ENCODE data around the gene VPS13A.
"Not testable (repeated sequence)": the region's sequence is repeated elsewhere in the genome, so short reads cannot be mapped to it uniquely, and the experiment has no call there.

VPS13A gene

DNA sequence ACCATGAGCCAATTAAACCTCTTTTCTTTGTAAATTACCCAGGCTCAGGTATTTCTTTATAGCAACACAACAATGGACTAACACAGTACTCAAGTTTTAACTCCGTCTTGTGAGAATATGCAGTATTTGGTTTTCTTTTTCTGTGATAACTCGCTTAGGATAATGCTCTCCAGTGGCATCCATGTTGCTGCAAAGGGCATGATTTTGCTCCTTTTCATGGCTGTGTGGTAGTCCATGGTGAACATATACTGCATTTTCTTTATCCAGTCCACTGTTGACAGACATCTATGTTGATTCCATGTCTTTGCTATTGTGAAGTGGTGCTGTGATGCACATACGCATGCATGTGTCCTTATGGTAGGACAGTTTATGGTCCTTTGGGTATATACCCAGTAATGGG lies 10.9 kb downstream of the VPS13A start:
- no peak for DNase-seq

DNA sequence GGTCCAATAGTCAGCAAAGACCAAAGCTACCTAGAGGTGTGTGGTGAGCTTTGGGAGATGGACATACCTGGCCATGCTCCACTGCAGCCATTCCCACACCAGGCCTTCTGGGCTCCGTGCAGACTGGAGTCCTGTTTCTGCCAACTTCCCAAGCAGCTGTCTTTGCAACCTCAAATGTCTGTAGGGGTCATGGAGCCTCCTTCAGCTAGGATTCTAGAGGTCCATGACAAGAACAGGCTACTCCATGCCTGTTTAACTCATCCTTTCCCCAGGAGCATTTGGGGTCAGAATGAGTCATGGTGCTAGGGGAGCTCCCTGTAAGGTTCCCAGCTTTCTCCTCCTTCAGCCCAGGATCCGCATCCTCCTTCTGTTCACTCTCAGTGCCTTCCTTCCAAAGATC lies 17.1 kb downstream of the VPS13A start:
- DNase-seq: no peak

DNA sequence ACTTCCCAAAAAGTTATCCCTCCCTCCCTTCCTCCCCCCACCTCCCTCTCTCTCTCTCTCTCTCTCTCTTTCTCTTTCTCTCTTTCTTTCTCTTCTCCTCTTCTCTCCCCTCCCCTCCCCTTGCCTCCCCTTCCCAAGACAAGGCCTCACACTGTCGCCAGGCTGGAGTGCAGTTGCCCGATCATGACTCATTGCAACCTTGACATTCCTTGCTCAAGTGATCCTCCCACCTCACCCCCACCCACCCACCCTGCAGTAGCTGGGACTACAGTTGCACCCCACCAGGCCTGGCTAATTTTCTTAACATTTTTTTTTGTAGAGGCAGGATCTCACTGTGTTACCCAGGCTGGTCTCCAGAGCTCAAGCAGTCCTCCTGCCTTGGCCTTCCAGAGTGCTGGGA lies 32.8 kb downstream of the VPS13A start:
- DNase-seq: no peak

DNA sequence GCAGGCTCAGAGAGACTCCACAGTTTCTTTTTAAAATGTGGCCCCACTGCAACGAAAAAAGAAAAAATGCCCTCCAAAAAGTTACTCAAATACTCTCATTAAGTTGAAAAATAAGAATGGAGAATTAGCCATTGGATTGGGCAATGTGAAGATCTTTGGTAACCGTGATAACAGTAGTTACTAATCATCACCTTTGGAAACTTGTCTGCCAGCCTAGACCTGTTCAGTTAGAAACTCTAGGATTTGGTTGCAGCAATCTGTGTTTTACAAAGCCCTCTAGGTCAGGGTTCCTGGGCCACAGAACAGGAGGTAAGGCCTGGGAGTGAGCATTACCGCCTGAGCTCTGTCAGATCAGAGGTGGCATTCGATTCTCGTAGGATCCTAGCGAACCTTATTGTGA lies 34.2 kb downstream of the VPS13A start:
- no peak for DNase-seq

DNA sequence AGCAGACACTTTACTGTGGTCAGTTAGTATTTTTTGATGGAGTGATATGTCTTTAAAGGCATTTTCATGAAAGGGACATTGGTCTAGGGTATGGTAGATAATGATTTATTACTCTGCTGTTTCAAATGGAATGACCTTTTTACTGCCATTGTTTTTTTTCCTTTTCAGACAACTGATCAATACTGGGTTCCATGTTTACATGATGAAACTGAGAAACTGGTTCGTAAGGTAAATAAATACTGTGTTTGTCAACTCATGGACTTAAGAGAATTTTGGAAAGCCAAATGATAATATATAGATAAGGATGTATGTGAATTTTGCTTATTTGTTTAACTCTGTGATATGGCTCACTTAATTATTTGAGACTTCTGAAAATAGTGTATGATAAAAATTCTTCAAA lies 35.5 kb downstream of the VPS13A start:
- no peak for DNase-seq

DNA sequence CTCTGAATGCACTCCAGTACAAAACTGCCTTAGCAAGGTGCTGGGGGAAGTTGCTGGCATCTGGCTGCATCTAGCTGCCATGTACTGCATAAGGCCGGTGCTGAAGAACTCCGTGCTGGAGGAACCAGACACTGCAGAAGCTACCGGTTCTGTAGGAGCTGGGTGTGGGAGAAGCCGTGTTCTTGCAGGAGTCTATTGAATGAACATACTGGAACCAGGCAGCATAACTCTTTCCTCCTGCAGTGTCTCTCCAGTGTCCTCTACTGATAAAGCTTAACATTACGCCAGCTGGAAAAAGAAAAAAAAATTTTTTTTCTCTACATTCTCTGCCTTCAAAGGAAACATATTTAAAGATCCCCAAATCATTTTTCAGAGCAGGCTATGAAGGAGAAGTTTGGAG lies 38.5 kb downstream of the VPS13A start:
- DNase-seq: no peak

DNA sequence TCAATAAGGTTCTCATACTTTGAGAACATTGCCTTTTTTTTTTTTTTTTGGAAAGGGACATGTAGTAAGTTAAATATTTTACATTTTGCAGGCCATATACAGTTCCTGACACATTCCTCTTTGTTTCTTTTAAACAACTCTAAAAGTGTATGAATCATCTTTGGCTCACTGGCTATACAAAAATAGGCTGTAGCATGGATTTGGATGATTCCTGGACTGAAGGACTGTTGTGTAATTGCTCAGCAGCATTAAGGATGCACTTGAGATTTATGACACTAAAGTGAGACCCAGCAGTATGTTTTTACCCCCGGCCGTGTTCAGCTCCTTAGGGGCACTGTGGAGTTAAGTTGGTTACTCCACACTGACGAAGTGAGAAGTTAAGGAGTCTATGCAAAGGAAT lies 41.3 kb downstream of the VPS13A start:
- no peak for DNase-seq

DNA sequence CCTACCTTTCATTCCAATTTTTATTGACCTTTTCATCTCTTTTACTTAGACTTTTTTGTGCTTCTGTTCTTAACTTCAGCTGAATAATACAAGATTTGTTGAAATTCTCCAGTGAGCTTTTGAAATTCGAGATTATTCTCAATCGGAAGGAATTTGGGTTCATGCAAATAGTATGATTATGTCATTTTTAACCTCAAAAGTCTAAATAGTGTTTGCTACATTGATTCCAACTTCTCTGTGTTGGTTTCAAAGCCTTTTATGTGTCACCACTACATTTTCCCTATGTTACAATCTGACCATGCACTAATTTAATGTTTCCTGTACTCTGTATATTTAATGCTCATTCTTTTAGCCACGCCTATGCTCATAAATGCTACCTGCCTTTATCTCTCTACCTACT lies 44.1 kb downstream of the VPS13A start:
- no peak for DNase-seq

DNA sequence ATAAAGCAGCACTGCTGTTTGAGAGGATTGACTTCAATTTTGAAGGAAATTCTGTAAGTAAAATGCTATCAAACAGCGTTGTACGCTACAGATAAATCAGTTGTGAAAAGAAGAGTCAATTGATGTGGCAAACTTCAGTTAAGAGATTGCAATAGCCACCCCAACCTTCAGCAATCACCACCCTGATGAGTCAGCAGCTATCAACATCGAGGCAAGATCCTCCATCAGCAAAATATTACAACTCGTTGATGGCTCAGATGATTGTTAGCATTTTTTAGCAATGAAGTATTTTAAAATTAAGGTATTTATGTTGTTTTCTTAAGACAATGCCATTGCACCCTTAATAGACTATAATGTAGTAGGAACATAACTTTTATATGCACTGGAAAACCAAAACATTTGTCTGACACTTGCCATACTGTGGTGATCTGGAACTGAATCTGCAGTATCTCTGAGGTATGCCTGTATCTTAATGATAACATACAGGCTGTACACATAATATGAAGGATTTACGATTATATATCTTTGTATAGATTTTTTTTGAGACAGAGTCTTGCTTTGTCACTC lies 47.5 kb downstream of the VPS13A start:
- DNase-seq: no peak

DNA sequence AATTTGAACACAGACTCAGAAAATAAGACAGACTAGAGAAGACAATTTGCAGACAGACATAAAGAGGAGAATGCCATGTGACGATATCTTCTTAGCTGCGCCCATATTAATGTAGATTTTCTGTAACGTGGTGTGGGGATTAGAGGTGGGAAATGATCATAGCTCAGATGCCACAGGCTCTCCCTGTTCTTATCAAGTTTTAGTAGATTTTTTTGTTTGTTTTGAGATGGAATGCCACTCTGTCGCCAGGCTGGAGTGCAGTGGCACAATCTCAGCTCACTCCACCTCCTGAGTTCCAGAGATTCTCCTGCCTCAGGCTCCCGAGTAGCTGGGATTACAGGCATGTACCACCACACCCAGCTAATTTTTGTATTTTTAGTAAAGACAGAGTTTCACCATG lies 59.4 kb downstream of the VPS13A start:
- DNase-seq: no peak

DNA sequence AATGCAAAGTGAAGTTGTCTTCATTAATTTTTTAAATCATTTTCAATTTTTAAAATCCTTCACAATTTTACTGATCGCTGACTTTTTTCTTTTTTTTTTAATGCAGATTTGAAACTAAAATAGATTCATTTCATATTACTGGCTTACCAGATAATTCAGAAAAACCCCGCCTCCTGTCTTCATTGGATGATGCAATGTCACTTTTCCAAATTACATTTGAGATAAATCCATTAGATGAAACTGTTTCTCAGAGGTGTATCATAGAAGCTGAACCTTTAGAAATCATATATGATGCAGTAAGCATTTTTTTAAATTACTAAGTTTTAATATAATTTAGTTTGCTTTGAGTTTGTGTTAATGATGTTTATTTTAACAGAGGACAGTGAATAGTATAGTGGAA lies 60.6 kb downstream of the VPS13A start:
- DNase-seq: no peak

DNA sequence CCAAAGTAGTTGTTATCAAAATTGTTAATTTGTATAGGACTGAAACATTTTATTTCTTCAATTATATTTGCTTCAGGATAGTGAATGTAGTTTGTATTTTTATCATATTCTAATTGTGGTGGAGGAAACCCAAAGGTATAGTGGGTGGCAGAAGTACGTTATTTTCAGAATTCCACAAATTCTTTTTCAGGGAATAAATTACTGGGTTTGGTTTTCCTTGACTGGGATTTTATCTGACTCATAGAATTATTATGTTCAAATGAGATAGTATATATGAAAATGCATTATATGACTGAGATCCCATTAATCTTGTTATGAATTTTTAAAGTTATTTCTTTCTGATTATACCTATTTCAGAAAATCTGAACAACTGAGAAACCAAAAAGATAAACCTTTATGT lies 73.7 kb downstream of the VPS13A start:
- no peak for DNase-seq

DNA sequence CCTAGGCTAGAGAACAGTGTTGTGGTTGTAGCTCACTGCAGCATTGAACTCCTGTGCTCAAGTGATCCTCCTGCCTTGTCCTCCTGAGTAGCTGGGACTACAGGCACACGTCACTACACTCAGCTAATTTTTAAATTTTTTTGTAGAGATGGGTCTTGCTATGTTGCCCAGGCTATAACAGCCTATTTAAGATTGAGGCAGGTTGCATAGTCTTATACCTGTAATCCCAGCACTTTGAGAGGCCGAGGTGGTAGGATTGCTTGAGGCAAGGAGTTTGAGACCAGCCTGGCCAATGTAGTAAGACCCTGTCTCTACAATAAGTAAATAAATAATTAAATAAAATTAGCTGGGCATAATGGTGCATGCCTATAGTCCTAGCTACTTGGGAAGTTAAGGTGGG lies 79.9 kb downstream of the VPS13A start:
- DNase-seq: no peak

DNA sequence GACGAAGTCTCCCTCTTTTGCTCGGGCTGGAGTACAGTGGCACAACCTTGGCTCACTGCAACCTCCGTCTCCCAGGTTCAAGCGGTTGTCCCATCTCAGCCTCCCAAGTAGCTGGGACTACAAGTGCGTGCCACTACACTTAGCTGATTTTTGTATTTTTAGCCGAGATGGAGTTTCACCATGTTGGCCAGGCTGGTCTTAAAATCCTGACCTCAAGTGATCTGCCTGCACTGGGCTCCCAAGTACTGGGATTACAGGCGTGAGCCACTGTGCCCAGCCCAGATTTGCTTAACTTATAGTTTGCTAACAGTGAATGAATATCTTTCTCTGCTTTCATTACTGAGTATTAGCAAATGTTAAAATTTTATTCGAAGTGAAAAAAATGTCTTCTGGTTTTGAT lies 84.3 kb downstream of the VPS13A start:
- no peak for DNase-seq

DNA sequence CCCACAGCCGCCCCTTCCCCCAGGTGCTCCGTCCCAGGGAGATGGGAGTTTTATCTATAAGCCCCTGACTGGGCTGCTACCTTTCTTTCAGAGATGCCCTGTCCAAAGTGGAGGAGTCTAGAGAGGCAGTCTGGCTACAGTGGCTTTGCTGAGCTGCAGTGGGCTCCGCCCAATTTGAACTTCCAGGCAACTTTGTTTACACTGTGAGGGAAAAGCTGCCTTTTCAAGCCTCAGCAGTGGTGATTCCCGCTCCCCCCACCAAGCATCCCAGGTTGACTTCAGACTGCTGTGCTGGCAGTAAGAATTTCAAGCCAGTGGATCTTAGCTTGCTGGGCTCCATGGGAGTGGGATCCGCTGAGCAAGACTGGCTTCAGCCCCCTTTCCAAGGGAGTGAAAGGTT lies 90.4 kb downstream of the VPS13A start:
- DNase-seq: not testable (repeated sequence)

DNA sequence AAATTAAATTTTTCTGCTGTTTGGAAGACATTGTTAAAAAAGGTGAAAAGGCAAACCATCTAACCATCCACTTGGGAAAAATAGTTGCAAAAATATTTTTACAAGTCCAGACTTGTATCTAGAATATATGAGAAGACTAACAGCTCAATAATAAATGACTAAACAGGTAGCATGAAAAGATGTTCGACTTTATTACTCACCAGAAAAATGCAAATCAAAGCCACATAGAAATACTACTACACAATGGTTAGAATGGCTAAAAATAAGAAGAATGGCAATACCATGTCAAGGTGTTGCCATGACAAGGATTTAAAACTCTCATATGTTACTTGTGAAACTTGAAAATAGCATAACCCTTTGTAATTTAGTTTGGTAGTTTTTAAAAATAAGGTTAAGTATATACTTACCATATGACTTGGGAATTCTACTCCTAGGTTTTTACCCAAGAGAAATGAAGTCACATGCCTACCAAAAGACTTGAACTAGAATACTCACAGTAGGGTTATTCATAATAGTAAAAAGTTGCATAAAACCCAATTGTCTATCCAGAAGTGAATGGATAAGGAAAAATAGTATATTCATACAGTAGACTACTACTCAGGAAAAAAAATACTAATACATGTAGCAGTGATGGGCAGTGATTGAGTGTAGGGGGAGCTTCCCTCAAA lies 93.8 kb downstream of the VPS13A start:
- no peak for DNase-seq

DNA sequence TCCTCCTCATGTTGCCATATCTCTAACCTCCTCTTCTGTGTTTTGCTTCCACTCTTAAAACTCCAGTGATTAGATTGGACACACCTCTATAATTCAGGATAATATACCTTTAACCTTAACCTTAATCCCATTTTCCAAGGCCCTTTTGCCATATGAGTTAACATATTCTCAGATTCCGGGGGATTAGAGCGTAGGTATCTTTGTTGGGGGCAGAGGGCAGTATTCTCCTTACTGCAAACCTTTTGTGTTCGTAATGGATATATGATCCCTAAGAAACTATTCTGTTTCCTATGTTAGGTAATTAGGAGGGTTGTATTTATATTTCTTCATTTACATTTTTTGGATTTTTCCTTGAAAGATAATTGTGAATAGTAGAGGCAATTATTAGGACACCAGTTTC lies 99.5 kb downstream of the VPS13A start:
- DNase-seq: no peak

DNA sequence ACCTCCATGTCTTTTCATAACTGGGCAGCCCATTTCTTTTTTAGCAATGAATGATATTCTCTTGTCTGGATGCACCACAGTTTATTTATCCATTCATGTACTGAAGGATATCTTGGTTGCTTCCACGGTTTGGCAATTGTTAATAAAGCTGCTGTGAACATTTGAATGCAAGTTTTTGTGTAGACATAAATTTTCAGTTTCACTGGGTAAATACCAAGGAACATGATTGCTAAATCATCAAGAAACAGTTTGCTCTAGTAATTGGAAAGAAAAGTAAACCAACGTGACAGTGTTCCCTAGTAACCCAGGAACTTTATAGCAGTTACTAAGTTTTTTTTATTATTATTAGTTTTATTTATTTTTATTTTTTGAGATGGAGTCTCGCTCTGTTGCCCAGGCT lies 100.4 kb downstream of the VPS13A start:
- DNase-seq: no peak

DNA sequence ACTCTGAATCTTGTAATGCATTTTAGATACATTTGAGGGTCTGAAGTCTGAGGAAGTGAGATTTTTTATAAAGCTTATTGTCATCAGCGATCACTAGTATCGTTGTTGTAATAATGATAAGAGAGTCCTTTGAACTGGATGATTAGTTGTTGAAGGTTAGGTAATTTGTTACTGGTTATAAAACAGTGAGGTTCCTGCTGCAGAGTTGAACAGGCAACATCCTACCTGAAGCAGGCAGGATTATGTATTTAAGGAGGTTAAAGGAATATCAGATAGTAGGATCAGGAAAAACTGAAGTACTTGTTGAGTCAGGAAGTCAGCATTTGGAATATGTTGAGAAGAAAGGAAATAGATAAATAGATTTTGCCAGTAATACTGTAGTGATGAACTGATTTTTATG lies 106.7 kb downstream of the VPS13A start:
- no peak for DNase-seq

DNA sequence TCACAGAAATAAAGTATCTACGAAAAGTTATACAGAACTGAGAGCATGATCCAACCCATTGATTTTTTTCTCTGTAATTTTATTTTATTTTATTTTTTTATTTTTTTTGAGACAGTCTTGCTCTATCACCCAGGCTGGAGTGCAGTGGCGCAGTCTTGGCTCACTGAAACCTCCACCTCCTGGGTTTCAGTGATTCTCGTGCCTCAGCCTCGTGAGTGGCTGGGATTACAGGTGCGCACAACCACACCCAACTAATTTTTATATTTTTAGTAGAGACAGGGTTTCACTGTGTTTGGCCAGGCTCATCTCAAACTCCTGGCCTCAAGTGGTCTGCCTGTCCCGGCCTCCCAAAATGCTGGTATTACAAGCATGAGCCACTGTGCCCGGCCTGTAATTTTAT lies 107.3 kb downstream of the VPS13A start:
- no peak for DNase-seq

DNA sequence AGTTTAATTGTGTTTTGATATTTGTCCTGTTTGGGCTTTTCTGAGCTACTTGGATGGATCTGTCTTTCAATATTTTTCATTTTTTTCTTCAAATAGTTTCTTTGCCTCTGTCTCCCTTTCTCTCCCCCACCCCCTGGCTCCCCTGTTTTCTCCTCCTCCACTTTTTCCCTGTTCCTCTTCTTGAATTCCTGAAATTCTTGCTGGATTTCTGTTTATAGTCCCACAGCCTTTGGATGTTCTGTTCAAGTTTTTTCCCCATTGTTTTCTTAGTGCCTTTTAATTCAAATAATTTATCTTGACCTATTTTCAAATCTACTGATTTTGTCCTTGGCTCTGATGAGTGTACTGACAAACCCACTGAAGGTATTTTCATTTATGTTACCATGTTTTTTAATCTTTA lies 113.0 kb downstream of the VPS13A start:
- no peak for DNase-seq

DNA sequence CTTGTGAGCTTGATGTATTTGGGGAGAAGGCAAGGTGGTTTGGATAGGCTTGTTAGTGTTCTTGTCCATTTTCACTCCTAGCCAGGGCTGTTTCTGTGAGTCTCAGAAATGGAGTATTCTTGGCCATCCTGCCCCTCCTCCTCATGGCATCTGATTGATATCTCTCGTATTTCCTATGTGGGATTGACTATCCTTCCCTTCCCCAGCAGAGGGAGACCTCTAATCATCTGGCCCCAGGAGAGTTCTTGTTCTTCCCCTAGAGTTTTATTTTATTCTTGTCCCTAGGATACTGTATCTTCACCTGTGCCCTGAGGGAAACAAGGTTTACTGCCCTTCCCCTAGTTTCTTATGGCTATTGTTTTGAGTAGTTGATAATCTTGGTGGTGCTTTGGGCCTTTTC lies 114.4 kb downstream of the VPS13A start:
- no peak for DNase-seq

DNA sequence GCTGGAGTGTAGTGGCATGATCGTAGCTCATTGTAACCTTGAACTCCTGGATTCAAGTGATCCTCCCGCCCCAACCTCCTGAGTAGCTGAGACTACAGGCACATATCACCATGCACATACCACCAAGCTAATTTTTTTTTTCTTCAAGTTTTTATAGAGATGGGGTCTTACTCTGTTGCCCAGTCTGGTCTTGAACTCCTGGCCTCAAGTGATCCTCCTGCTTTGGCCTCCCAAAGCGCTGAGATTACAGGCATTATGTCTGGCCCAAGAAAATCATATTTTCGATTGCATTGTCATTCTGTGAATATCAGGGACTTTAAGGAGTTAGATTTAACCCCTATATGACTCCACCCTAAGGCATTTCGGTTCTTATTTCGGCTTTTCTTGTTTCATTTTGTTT lies 116.6 kb downstream of the VPS13A start:
- no peak for DNase-seq

DNA sequence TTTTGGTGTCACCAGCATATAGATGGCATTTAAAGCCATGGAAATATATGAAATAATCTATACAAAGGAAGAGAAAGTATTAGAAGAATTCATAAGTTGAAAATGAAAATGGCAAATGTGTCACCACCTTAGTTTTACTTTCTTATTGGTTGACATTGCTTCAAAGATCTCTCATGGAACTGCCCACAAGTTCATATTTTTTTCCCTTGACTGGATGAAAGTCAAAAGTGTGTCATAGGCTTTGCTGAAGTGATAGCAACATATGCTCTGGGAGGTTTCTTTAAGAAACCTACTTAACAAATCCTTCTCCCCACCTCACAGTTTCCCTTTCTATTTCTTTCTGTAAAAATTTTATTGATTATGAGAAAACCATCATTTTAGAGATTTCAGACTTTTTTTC lies 127.2 kb downstream of the VPS13A start:
- no peak for DNase-seq

DNA sequence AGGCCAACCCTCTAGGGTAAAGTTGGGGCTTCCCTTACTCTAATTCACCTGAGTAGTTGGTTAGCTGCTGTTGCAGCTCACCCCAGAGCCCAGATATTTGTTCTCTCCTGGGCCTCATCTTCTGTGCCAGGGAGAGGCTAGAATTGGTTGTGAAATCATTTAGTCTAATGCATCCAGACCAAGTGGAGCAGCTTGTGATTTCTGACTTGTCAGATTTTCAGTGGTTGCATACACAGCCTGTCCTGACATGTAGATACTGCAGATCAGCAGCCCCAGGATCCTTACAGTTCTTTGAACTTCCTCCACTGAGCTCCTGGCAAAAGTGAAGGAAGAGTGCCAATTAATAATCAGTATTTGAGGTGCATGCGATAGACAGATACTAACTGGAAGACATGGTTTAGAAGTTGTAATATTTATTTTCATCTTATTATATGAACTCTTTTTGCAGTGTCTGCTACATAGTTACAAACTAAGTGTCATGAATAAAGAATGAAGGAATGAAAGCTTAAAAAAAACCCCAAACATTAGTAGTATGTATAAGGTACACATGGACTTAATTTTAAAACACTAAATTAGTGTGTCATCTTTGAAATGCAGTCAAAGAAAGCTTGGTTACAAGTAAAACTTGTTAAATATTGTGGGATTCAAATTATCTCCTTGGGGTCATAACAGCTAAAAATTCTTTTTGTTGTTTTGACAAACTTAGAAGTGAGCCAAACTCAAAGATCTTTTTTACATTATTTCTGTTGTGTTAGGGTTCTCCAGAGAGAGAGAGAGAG lies 128.5 kb downstream of the VPS13A start:
- no peak for DNase-seq
